H1 (cell line): ENCODE results near the gene SRSF12. TPM values are rescaled to one million over a fixed set of nuclear protein-coding genes. Genes with fewer than 3 reads are reported as not detected.

ENCODE experiments used
- CTCF ChIA-PET: fragments of 300-600 bp; sonication (Branson Sonifier 250); formaldehyde crosslinking; loops from one replicate; lab custom pipeline; 2021; ENCODE audit not compliant: partially characterized antibody; lab: Charles Lee
- POLR2A ChIA-PET: fragments of 300-600 bp; sonication (Branson Sonifier 250); formaldehyde crosslinking; loops from one replicate; lab custom pipeline; 2021; ENCODE audit warnings: inconsistent platforms; ENCODE audit not compliant: partially characterized antibody; lab: Charles Lee
- DNase-seq, 2 experiments: peaks; one replicate each; pipeline versions ENCODE4 v3.0.0 to v3.0.0-alpha.2; 2010 to 2022; ENCODE audit warnings: low spot score in 2 of 2, low read depth in 1 of 2, mixed read lengths in 1 of 2
- FAIRE-seq: peaks from 2 replicates; lab custom pipeline; 2011; peaks lifted over from hg19 to GRCh38; lab: Jason Lieb, UNC
- H2AFZ ChIP-seq: 2 replicates; pipeline ENCODE4 v1.8.1; 2012; ENCODE audit warnings: low read length, inconsistent platforms
- H2AK5ac ChIP-seq: 2 replicates; pipeline ENCODE4 v1.6.1; 2013; ENCODE audit warnings: low read depth, low read length
- H2BK120ac ChIP-seq: replicated peaks from 2 replicates; pipeline ENCODE3; 2013; ENCODE audit warnings: low read depth, low read length, inconsistent platforms
- H2BK12ac ChIP-seq: 2 replicates; pipeline ENCODE4 v1.6.1; 2013; ENCODE audit warnings: low read depth, low read length
- H2BK15ac ChIP-seq: 2 replicates; pipeline ENCODE4 v1.6.1; 2013; ENCODE audit warnings: low read length
- H2BK20ac ChIP-seq: 2 replicates; pipeline ENCODE4 v1.6.1; 2013; ENCODE audit warnings: low read length
- H2BK5ac ChIP-seq: 2 replicates; pipeline ENCODE4 v1.6.1; 2013; ENCODE audit warnings: low read depth, low read length
- H3K14ac ChIP-seq: 2 replicates; pipeline ENCODE4 v1.6.1; 2013; ENCODE audit warnings: inconsistent platforms; ENCODE audit not compliant: insufficient read length
- H3K18ac ChIP-seq: 2 replicates; pipeline ENCODE4 v1.6.1; 2013; ENCODE audit warnings: low read length; ENCODE audit errors: extremely low read depth
- H3K23ac ChIP-seq: 2 replicates; pipeline ENCODE4 v1.6.1; 2013; ENCODE audit warnings: inconsistent platforms; ENCODE audit not compliant: insufficient read length
- H3K23me2 ChIP-seq: 2 replicates; pipeline ENCODE4 v1.6.1; 2013; ENCODE audit warnings: low read depth, low read length
- H3K27ac ChIP-seq: 2 replicates; pipeline ENCODE4 v1.6.1; 2011; ENCODE audit warnings: low read depth, low read length, inconsistent platforms
- H3K27me3 ChIP-seq, 4 experiments: replicated peaks in 1 of 4; 1 replicate in 1 of 4; 2 replicates in 3 of 4; pipeline versions ENCODE4 v1.6.1 to v1.8.1; 2011 to 2013; ENCODE audit warnings: low read length in 3 of 4, mild to moderate bottlenecking in 3 of 4, inconsistent platforms in 2 of 4, mixed read lengths in 2 of 4, moderate library complexity in 1 of 4; ENCODE audit not compliant: control insufficient read depth in 3 of 4, insufficient read depth in 3 of 4; ENCODE audit errors: extremely low read depth in 1 of 4
- H3K36me3 ChIP-seq, 4 experiments: 2 replicates each; pipeline versions ENCODE4 v1.6.1 to v1.8.1; 2011 to 2013; ENCODE audit warnings: mild to moderate bottlenecking in 4 of 4, low read length in 3 of 4, moderate library complexity in 2 of 4, control low read depth in 1 of 4, inconsistent platforms in 1 of 4; ENCODE audit not compliant: insufficient read depth in 4 of 4, control insufficient read depth in 2 of 4
- H3K4ac ChIP-seq: replicated peaks from 2 replicates; pipeline ENCODE3; 2013; ENCODE audit warnings: low read length, low read depth, mixed read lengths, inconsistent platforms; ENCODE audit not compliant: insufficient read length
- H3K4me1 ChIP-seq, 4 experiments: replicated peaks in 1 of 4; 1 replicate in 1 of 4; 2 replicates in 3 of 4; pipeline versions ENCODE4 v1.6.1 to v1.8.1; 2011 to 2013; ENCODE audit warnings: low read length in 3 of 4, inconsistent platforms in 2 of 4, mixed read lengths in 1 of 4; ENCODE audit not compliant: insufficient read depth in 4 of 4, control insufficient read depth in 3 of 4
- H3K4me2 ChIP-seq, 2 experiments: 2 replicates each; pipeline versions ENCODE4 v1.6.1 to v1.8.1; 2011 to 2013; ENCODE audit warnings: low read depth in 2 of 2, low read length in 2 of 2, control low read depth in 1 of 2, inconsistent platforms in 1 of 2, mild to moderate bottlenecking in 1 of 2; ENCODE audit not compliant: insufficient read depth in 1 of 2
- H3K4me3 ChIP-seq, 4 experiments: fragments of 200-600, 300-600 bp in 1 of 4; sonication (generic), shearing (Covaris generic), sonication (Bioruptor Twin) in 1 of 4; 2 replicates each; pipeline versions ENCODE4 v1.5.1 to v1.8.1; 2011 to 2016; ENCODE audit warnings: low read length in 4 of 4, low read depth in 3 of 4, control low read depth in 2 of 4, inconsistent platforms in 2 of 4, mild to moderate bottlenecking in 2 of 4, mixed read lengths in 1 of 4, moderate library complexity in 1 of 4; ENCODE audit not compliant: insufficient read depth in 2 of 4; ENCODE audit errors: extremely low read depth in 1 of 4
- H3K56ac ChIP-seq: replicated peaks from 2 replicates; pipeline ENCODE3; 2013; ENCODE audit warnings: low read depth, mild to moderate bottlenecking, mixed read lengths, low read length, inconsistent platforms; ENCODE audit not compliant: insufficient read length
- H3K79me1 ChIP-seq: 2 replicates; pipeline ENCODE4 v1.6.1; 2013; ENCODE audit warnings: low read depth, low read length, control low read depth
- H3K79me2 ChIP-seq, 2 experiments: 2 replicates each; pipeline versions ENCODE4 v1.6.1 to v1.8.1; 2012 to 2013; ENCODE audit warnings: low read length in 2 of 2, mild to moderate bottlenecking in 2 of 2, inconsistent platforms in 1 of 2; ENCODE audit not compliant: insufficient read depth in 2 of 2, control insufficient read depth in 1 of 2
- H3K9ac ChIP-seq, 4 experiments: replicated peaks in 1 of 4; 1 replicate in 1 of 4; 2 replicates in 3 of 4; pipeline versions ENCODE4 v1.6.1 to v1.8.1; 2011 to 2013; ENCODE audit warnings: low read depth in 3 of 4, low read length in 3 of 4, control low read depth in 2 of 4, mild to moderate bottlenecking in 2 of 4, moderate library complexity in 2 of 4, inconsistent platforms in 1 of 4; ENCODE audit errors: extremely low read depth in 1 of 4
- H3K9me3 ChIP-seq, 2 experiments: 2 replicates each; pipeline versions ENCODE4 v1.6.1 to v1.8.1; 2012 to 2013; ENCODE audit warnings: mild to moderate bottlenecking in 2 of 2, moderate library complexity in 2 of 2, control low read depth in 1 of 2, inconsistent platforms in 1 of 2, low read depth in 1 of 2, low read length in 1 of 2, mixed read lengths in 1 of 2; ENCODE audit not compliant: insufficient read depth in 2 of 2
- H4K20me1 ChIP-seq, 2 experiments: replicated peaks in 1 of 2; 2 replicates each; pipeline versions ENCODE3 to v1.8.1; 2011 to 2013; ENCODE audit warnings: inconsistent platforms in 2 of 2, low read length in 2 of 2, mild to moderate bottlenecking in 1 of 2; ENCODE audit not compliant: insufficient read depth in 2 of 2, control insufficient read depth in 1 of 2
- H4K5ac ChIP-seq: 2 replicates; pipeline ENCODE4 v1.6.1; 2013; ENCODE audit warnings: low read length, low read depth, mixed read lengths, inconsistent platforms; ENCODE audit not compliant: insufficient read length
- H4K8ac ChIP-seq: 2 replicates; pipeline ENCODE4 v1.8.0; 2013; ENCODE audit warnings: mild to moderate bottlenecking, moderate library complexity, low read length, inconsistent platforms; ENCODE audit not compliant: insufficient read depth; ENCODE audit errors: extremely low read depth
- H4K91ac ChIP-seq: replicated peaks from 2 replicates; pipeline ENCODE3; 2013; ENCODE audit warnings: low read length, mixed read lengths, inconsistent platforms; ENCODE audit not compliant: insufficient read length
- BACH1 ChIP-seq: IDR thresholded peaks from 2 replicates; pipeline ENCODE4 v1.6.1; 2012; ENCODE audit warnings: low read length, improper control_type of control experiment
- BCL11A ChIP-seq, 2 experiments: IDR thresholded peaks; one replicate each; pipeline ENCODE4 v1.6.1; 2011; ENCODE audit warnings: low read depth in 2 of 2, low read length in 2 of 2, mild to moderate bottlenecking in 2 of 2
- FOSL1 ChIP-seq: IDR thresholded peaks from 2 replicates; pipeline ENCODE4 v1.6.1; 2011; ENCODE audit warnings: mild to moderate bottlenecking, low read depth, low read length, moderate library complexity; ENCODE audit not compliant: insufficient read depth
- GABPA ChIP-seq: IDR thresholded peaks from 2 replicates; pipeline ENCODE4 v1.6.1; 2011; ENCODE audit warnings: mild to moderate bottlenecking, low read length, moderate library complexity, borderline replicate concordance; ENCODE audit not compliant: insufficient read depth
- JUND ChIP-seq: IDR thresholded peaks from 2 replicates; pipeline ENCODE4 v1.6.1; 2011; ENCODE audit warnings: mild to moderate bottlenecking, improper control_type of control experiment, low read length
- SIX5 ChIP-seq: IDR thresholded peaks from 2 replicates; pipeline ENCODE4 v1.6.1; 2011; ENCODE audit warnings: mild to moderate bottlenecking, low read depth, low read length
- SP4 ChIP-seq: IDR thresholded peaks from 2 replicates; pipeline ENCODE4 v1.6.1; 2012; ENCODE audit warnings: low read length, inconsistent platforms
- SRF ChIP-seq: IDR thresholded peaks from 2 replicates; pipeline ENCODE4 v1.6.1; 2011; ENCODE audit warnings: mild to moderate bottlenecking, low read depth, low read length, moderate library complexity
- WGBS, 2 experiments: shearing (Covaris generic) in 1 of 2; methylation state at CpG; one replicate each; pipeline versions ENCODE4 v1.1.6 to v1.1.7; 2013 to 2015; ENCODE audit warnings: low lambda C conversion rate in 2 of 2, mixed read lengths in 2 of 2, inconsistent platforms in 1 of 2, low coverage in 1 of 2, missing lambda C conversion rate in 1 of 2; ENCODE audit not compliant: insufficient replicate concordance in 2 of 2, insufficient coverage in 1 of 2, insufficient read length in 1 of 2; ENCODE audit errors: extremely low coverage in 1 of 2, missing lambda C conversion rate in 1 of 2; 5-methylcytosine and 5-hydroxymethylcytosine counted together
- polyA plus RNA-seq, 7 experiments: library from polyadenylated mRNA; depleted of rRNA in 3 of 7; stranded (reverse) in 5 of 7; unstranded in 2 of 7; fragments of >200 nt in 5 of 7; fragments of 200-250 nt in 2 of 7; gene quantifications; 1 replicate in 5 of 7; 2 replicates in 1 of 7; 4 replicates in 1 of 7; pipeline versions ENCODE4 v1.2.1 to v1.2.3, GENCODE V29; 2011 to 2013; ENCODE audit warnings: missing spikeins in 2 of 7, mixed read lengths in 2 of 7
- total RNA-seq: library from RNA; stranded (reverse); fragmentation: NEBNext Ultra II Directional; extraction: Animal tissue kit (Norgen Biotek cat#: 25700); gene quantifications from 2 replicates; pipeline ENCODE4 v1.2.1, GENCODE V29; 2021
- TF ChIP-seq, protein P1 (sequence below): IDR thresholded peaks from 2 replicates; pipeline ENCODE4 v1.6.1; 2012; ENCODE audit warnings: low read length, inconsistent platforms
- TF ChIP-seq, protein P2 (sequence below): IDR thresholded peaks from 2 replicates; pipeline ENCODE4 v1.6.1; 2011; ENCODE audit warnings: low read depth, mild to moderate bottlenecking, low read length; ENCODE audit not compliant: insufficient read depth

Gene SRSF12
- total and polyA plus RNA-seq, 2 of the 8 experiments (the other 6 are each of a cell fraction or from before 2014, with no cell fraction given): 2.6 to 4.2 TPM

GRCh38 chr6:89139509-89140346, 21.9 kb upstream of the SRSF12 start:
- Histone ChIP-seq H3K9me3 (no peaks in the 10 kb centered on the region), H3K23ac (no peak overlapping the region), H4K20me1 (no peaks in the 10 kb centered on the region), H2BK120ac (no peak overlapping the region), H3K4me1 (no peaks in the 10 kb centered on the region), H2AK5ac (no peak overlapping the region), H3K18ac (no peak overlapping the region), H4K8ac (no peak overlapping the region), H3K79me2 (no peaks in the 10 kb centered on the region), H2BK12ac (no peak overlapping the region), H3K4ac (no peak overlapping the region), H3K9ac (no peak overlapping the region), H3K27ac (no peak overlapping the region), H3K56ac (no peak overlapping the region), H3K27me3 (peaks cover 6 to 18% (median 12%) of the 10 kb centered on the region in 4 experiments), H3K23me2 (no peaks in the 10 kb centered on the region), H2BK20ac (no peak overlapping the region), H4K5ac (no peak overlapping the region), H3K14ac (no peak overlapping the region), H2BK5ac (no peak overlapping the region), H3K36me3 (no peaks in the 10 kb centered on the region), H3K79me1 (no peaks in the 10 kb centered on the region), H3K4me3 (no peak overlapping the region), H3K4me2 (no peak overlapping the region), H2BK15ac (no peak overlapping the region), H2AFZ (no peak overlapping the region), H4K91ac (no peak overlapping the region)
- no peak for DNase-seq
- POLR2A ChIA-PET: interaction anchor here (0.6 kb wide), 1 partner anchor 12 kb away, joined by 3 read pairs; no protein-coding TSS in a partner anchor
- no peak for FAIRE-seq
- CTCF ChIA-PET: interaction anchor here (0.9 to 5.9 kb wide), 5 partner anchors 16 to 157 kb away, joined by 3 to 36 read pairs (median 3); no protein-coding TSS in a partner anchor
- WGBS, 2 experiments: 78% methylated on average over 5 of the region's 5 CpGs; no CpG with 5 or more reads in 1 of the 2 experiments
- no peak for TF ChIP-seq BACH1
- TF ChIP-seq SRF: no peak
- TF ChIP-seq SIX5: no peak
- TF ChIP-seq FOSL1: no peak
- TF ChIP-seq GABPA: no peak
- no peak for TF ChIP-seq SP4
- TF ChIP-seq, protein P1, sequence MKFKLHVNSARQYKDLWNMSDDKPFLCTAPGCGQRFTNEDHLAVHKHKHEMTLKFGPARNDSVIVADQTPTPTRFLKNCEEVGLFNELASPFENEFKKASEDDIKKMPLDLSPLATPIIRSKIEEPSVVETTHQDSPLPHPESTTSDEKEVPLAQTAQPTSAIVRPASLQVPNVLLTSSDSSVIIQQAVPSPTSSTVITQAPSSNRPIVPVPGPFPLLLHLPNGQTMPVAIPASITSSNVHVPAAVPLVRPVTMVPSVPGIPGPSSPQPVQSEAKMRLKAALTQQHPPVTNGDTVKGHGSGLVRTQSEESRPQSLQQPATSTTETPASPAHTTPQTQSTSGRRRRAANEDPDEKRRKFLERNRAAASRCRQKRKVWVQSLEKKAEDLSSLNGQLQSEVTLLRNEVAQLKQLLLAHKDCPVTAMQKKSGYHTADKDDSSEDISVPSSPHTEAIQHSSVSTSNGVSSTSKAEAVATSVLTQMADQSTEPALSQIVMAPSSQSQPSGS: no peak
- TF ChIP-seq JUND: no peak
- TF ChIP-seq, protein P2, sequence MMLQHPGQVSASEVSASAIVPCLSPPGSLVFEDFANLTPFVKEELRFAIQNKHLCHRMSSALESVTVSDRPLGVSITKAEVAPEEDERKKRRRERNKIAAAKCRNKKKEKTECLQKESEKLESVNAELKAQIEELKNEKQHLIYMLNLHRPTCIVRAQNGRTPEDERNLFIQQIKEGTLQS: no peak
- TF ChIP-seq BCL11A (IDR thresholded peaks at IDR 0.05; ENCODE audit: low read depth in 2 of 2, low read length in 2 of 2): no peak
